Activated CD8-positive, alpha-beta T cell treated with anti-CD3 and anti-CD28 coated beads for 36 hours (primary cell): Measurements from ENCODE around the gene NKD2. TPM values are rescaled to one million over a fixed set of nuclear protein-coding genes. Genes with fewer than 3 reads are reported as not detected.

ENCODE experiments used
- ATAC-seq: fragments of 200-7000 bp; cut with Tn5 transposase; one replicate; pipeline ENCODE4 v1.10.0; 2021; ENCODE audit warnings: mild to moderate bottlenecking, moderate library complexity
- CTCF ChIA-PET: fragments of 350-600 bp; sonication (Branson Sonifier 250); formaldehyde crosslinking; loops from one replicate; lab custom pipeline; 2021; ENCODE audit warnings: antibody characterized with exemption; lab: Charles Lee
- POLR2A ChIA-PET: fragments of 350-600 bp; sonication (Branson Sonifier 250); formaldehyde crosslinking; loops from one replicate; lab custom pipeline; 2021; ENCODE audit warnings: antibody characterized with exemption; lab: Charles Lee
- DNase-seq: peaks from one replicate; pipeline ENCODE4 v3.0.0-alpha.2; 2020
- H3K27ac Mint-ChIP-seq: one replicate; pipeline ENCODE4 v1.8.0; 2021; ENCODE audit warnings: mild to moderate bottlenecking, mixed read lengths
- H3K27me3 Mint-ChIP-seq: one replicate; pipeline ENCODE4 v1.8.0; 2021; ENCODE audit warnings: mixed read lengths
- H3K36me3 Mint-ChIP-seq: one replicate; pipeline ENCODE4 v1.8.0; 2021; ENCODE audit warnings: low read depth, mixed read lengths
- H3K4me1 Mint-ChIP-seq: one replicate; pipeline ENCODE4 v1.8.0; 2021; ENCODE audit warnings: low read depth, mixed read lengths
- H3K4me3 Mint-ChIP-seq: one replicate; pipeline ENCODE4 v1.8.0; 2021; ENCODE audit warnings: mild to moderate bottlenecking, moderate library complexity, mixed read lengths
- H3K9me3 Mint-ChIP-seq: one replicate; pipeline ENCODE4 v1.8.0; 2021; ENCODE audit warnings: mixed read lengths
- CTCF ChIP-seq: fragments of 200-600 bp; IDR thresholded peaks from one replicate; pipeline ENCODE4 v1.8.0; 2022; ENCODE audit warnings: antibody characterized with exemption, mild to moderate bottlenecking
- intact Hi-C: fragments of 100-400 bp; cut with micrococcal nuclease; formaldehyde crosslinking; loops from one replicate; pipeline ENCODE4 v1.10.0; 2022
- total RNA-seq, 2 experiments: library from RNA; stranded (reverse); gene quantifications; one replicate each; pipeline ENCODE4 v1.2.3, GENCODE V29; 2021

NKD2 gene
- total RNA-seq, 2 experiments from 2014 or later, result 1.5 to 2.3 TPM

GRCh38 chr5:1026700-1027621, 18.4 kb downstream of the NKD2 start:
- no peaks in the 10 kb centered on the region for H3K27me3 Mint-ChIP-seq
- H3K4me1 Mint-ChIP-seq, result no peaks in the 10 kb centered on the region
- ATAC-seq, result no peak
- TF ChIP-seq CTCF, result no peak
- no peak overlapping the region for H3K4me3 Mint-ChIP-seq
- intact Hi-C loops, result no loop called here
- CTCF ChIA-PET, result interaction anchor here (1.8 kb wide), 1 partner anchor 103 kb away, joined by 4 read pairs; no protein-coding TSS in a partner anchor
- H3K36me3 Mint-ChIP-seq, result no peaks in the 10 kb centered on the region
- no peak overlapping the region for H3K27ac Mint-ChIP-seq
- no peaks in the 10 kb centered on the region for H3K9me3 Mint-ChIP-seq
- DNase-seq, result no peak
- POLR2A ChIA-PET, result no interaction called here

- Mint-ChIP-seq H3K27me3 (no peaks in the 10 kb centered on the region), H3K36me3 (no peaks in the 10 kb centered on the region), H3K4me1 (no peaks in the 10 kb centered on the region), H3K9me3 (no peaks in the 10 kb centered on the region), H3K4me3 (no peak overlapping the region), H3K27ac (no peak overlapping the region)
- POLR2A ChIA-PET, result no interaction called here
- intact Hi-C loops, result no loop called here
- no peak for DNase-seq
- ATAC-seq, result no peak
- CTCF ChIA-PET, result interaction anchor here (1.3 to 1.8 kb wide), 2 partner anchors 19 to 104 kb away, joined by 3 to 4 read pairs; partner anchors contain the start of gene NKD2
- no peak for TF ChIP-seq CTCF
Observed at GRCh38 chr5:1027631-1028441, 19.2 kb downstream of the NKD2 start.

- Mint-ChIP-seq H3K4me1 (no peaks in the 10 kb centered on the region), H3K27me3 (no peaks in the 10 kb centered on the region), H3K4me3 (no peak overlapping the region), H3K27ac (no peak overlapping the region), H3K9me3 (no peaks in the 10 kb centered on the region), H3K36me3 (no peaks in the 10 kb centered on the region)
- CTCF ChIA-PET, result interaction anchor here (1.0 to 1.3 kb wide), 2 partner anchors 18 to 20 kb away, joined by 3 read pairs; partner anchors contain the start of gene NKD2
- ATAC-seq (no peak), DNase-seq (no peak)
- POLR2A ChIA-PET, result no interaction called here
- intact Hi-C loops, result no loop called here
- no peak for TF ChIP-seq CTCF
Observed at GRCh38 chr5:1028481-1029281, 20.1 kb downstream of the NKD2 start.

GRCh38 chr5:1029282-1029944, 20.8 kb downstream of the NKD2 start:
- ChIA-PET CTCF (interaction anchor here (1.0 to 1.3 kb wide), 2 partner anchors 19 to 21 kb away, joined by 3 read pairs; partner anchors contain the start of gene NKD2), POLR2A (no interaction called here)
- H3K4me1 Mint-ChIP-seq, result no peaks in the 10 kb centered on the region
- intact Hi-C loops, result no loop called here
- DNase-seq (no peak), ATAC-seq (no peak)
- TF ChIP-seq CTCF, result no peak
- H3K36me3 Mint-ChIP-seq, result no peaks in the 10 kb centered on the region
- no peak overlapping the region for H3K4me3 Mint-ChIP-seq
- H3K27me3 Mint-ChIP-seq, result no peaks in the 10 kb centered on the region
- no peak overlapping the region for H3K27ac Mint-ChIP-seq
- H3K9me3 Mint-ChIP-seq, result no peaks in the 10 kb centered on the region
